Measurements from ENCODE around the gene CPED1.
A peak's percentile ranks its signal among the peaks of the same experiment; 100 is the strongest.

CPED1 gene

GRCh38 chr7:121300685-121301420, 312.3 kb downstream of the CPED1 start:
- Histone ChIP-seq H3K9me3 (ENCODE audit: control insufficient read depth in 2 of 2, low read length in 2 of 2) (no peaks in the 10 kb centered on the region), H3K9ac (ENCODE audit: low read depth in 1 of 2, low read length in 2 of 2) (no peak overlapping the region), H3K27ac (ENCODE audit: low read depth in 2 of 2, low read length in 2 of 2) (no peak overlapping the region), H3K36me3 (ENCODE audit: control insufficient read depth in 2 of 2, insufficient read depth in 2 of 2, low read length in 2 of 2) (no peaks in the 10 kb centered on the region), H3K4me1 (ENCODE audit: control insufficient read depth in 2 of 2, insufficient read depth in 2 of 2, low read length in 2 of 2) (no peaks in the 10 kb centered on the region), H3K27me3 (ENCODE audit: control insufficient read depth in 2 of 2, insufficient read depth in 2 of 2, low read length in 2 of 2) (no peaks in the 10 kb centered on the region), H3K4me3 (ENCODE audit: low read length in 2 of 2) (no peak overlapping the region)

GRCh38 chr7:121301446-121302213, 313.1 kb downstream of the CPED1 start:
- Histone ChIP-seq H3K4me1 (ENCODE audit: control insufficient read depth in 2 of 2, insufficient read depth in 2 of 2, low read length in 2 of 2) (no peaks in the 10 kb centered on the region), H3K27ac (ENCODE audit: low read depth in 2 of 2, low read length in 2 of 2) (no peak overlapping the region), H3K36me3 (ENCODE audit: control insufficient read depth in 2 of 2, insufficient read depth in 2 of 2, low read length in 2 of 2) (no peaks in the 10 kb centered on the region), H3K27me3 (ENCODE audit: control insufficient read depth in 2 of 2, insufficient read depth in 2 of 2, low read length in 2 of 2) (no peaks in the 10 kb centered on the region), H3K9me3 (ENCODE audit: control insufficient read depth in 2 of 2, low read length in 2 of 2) (no peaks in the 10 kb centered on the region), H3K9ac (ENCODE audit: low read depth in 1 of 2, low read length in 2 of 2) (no peak overlapping the region), H3K4me3 (ENCODE audit: low read length in 2 of 2) (no peak overlapping the region)

GRCh38 chr7:121302214-121302745, 313.8 kb downstream of the CPED1 start:
- Histone ChIP-seq H3K4me3 (ENCODE audit: low read length in 2 of 2) (no peak overlapping the region), H3K27me3 (ENCODE audit: control insufficient read depth in 2 of 2, insufficient read depth in 2 of 2, low read length in 2 of 2) (no peaks in the 10 kb centered on the region), H3K4me1 (ENCODE audit: control insufficient read depth in 2 of 2, insufficient read depth in 2 of 2, low read length in 2 of 2) (no peaks in the 10 kb centered on the region), H3K9ac (ENCODE audit: low read depth in 1 of 2, low read length in 2 of 2) (no peak overlapping the region), H3K9me3 (ENCODE audit: control insufficient read depth in 2 of 2, low read length in 2 of 2) (no peaks in the 10 kb centered on the region), H3K27ac (ENCODE audit: low read depth in 2 of 2, low read length in 2 of 2) (no peak overlapping the region), H3K36me3 (ENCODE audit: control insufficient read depth in 2 of 2, insufficient read depth in 2 of 2, low read length in 2 of 2) (no peaks in the 10 kb centered on the region)

- Histone ChIP-seq H3K4me1 (ENCODE audit: control insufficient read depth in 2 of 2, insufficient read depth in 2 of 2, low read length in 2 of 2) (no peaks in the 10 kb centered on the region), H3K27me3 (ENCODE audit: control insufficient read depth in 2 of 2, insufficient read depth in 2 of 2, low read length in 2 of 2) (no peaks in the 10 kb centered on the region), H3K9me3 (ENCODE audit: control insufficient read depth in 2 of 2, low read length in 2 of 2) (no peaks in the 10 kb centered on the region), H3K27ac (ENCODE audit: low read depth in 2 of 2, low read length in 2 of 2) (no peak overlapping the region), H3K9ac (ENCODE audit: low read depth in 1 of 2, low read length in 2 of 2) (no peak overlapping the region), H3K4me3 (ENCODE audit: low read length in 2 of 2) (no peak overlapping the region), H3K36me3 (ENCODE audit: control insufficient read depth in 2 of 2, insufficient read depth in 2 of 2, low read length in 2 of 2) (no peaks in the 10 kb centered on the region)
Measured at GRCh38 chr7:121303422-121304101, 315.1 kb downstream of the CPED1 start.

GRCh38 chr7:121304102-121304658, 315.7 kb downstream of the CPED1 start:
- Histone ChIP-seq H3K9ac (ENCODE audit: low read depth in 1 of 2, low read length in 2 of 2) (no peak overlapping the region), H3K9me3 (ENCODE audit: control insufficient read depth in 2 of 2, low read length in 2 of 2) (no peaks in the 10 kb centered on the region), H3K36me3 (ENCODE audit: control insufficient read depth in 2 of 2, insufficient read depth in 2 of 2, low read length in 2 of 2) (no peaks in the 10 kb centered on the region), H3K27me3 (ENCODE audit: control insufficient read depth in 2 of 2, insufficient read depth in 2 of 2, low read length in 2 of 2) (no peaks in the 10 kb centered on the region), H3K4me1 (ENCODE audit: control insufficient read depth in 2 of 2, insufficient read depth in 2 of 2, low read length in 2 of 2) (no peaks in the 10 kb centered on the region), H3K27ac (ENCODE audit: low read depth in 2 of 2, low read length in 2 of 2) (no peak overlapping the region), H3K4me3 (ENCODE audit: low read length in 2 of 2) (no peak overlapping the region)

- Histone ChIP-seq H3K27ac (ENCODE audit: low read depth in 2 of 2, low read length in 2 of 2) (no peak overlapping the region), H3K27me3 (ENCODE audit: control insufficient read depth in 2 of 2, insufficient read depth in 2 of 2, low read length in 2 of 2) (no peaks in the 10 kb centered on the region), H3K36me3 (ENCODE audit: control insufficient read depth in 2 of 2, insufficient read depth in 2 of 2, low read length in 2 of 2) (no peaks in the 10 kb centered on the region), H3K9me3 (ENCODE audit: control insufficient read depth in 2 of 2, low read length in 2 of 2) (no peaks in the 10 kb centered on the region), H3K9ac (ENCODE audit: low read depth in 1 of 2, low read length in 2 of 2) (no peak overlapping the region), H3K4me3 (ENCODE audit: low read length in 2 of 2) (no peak overlapping the region), H3K4me1 (ENCODE audit: control insufficient read depth in 2 of 2, insufficient read depth in 2 of 2, low read length in 2 of 2) (no peaks in the 10 kb centered on the region)
Measured at GRCh38 chr7:121305109-121305508, 316.6 kb downstream of the CPED1 start.

- Histone ChIP-seq H3K36me3 (ENCODE audit: control insufficient read depth in 2 of 2, insufficient read depth in 2 of 2, low read length in 2 of 2) (no peaks in the 10 kb centered on the region), H3K27me3 (ENCODE audit: control insufficient read depth in 2 of 2, insufficient read depth in 2 of 2, low read length in 2 of 2) (no peaks in the 10 kb centered on the region), H3K4me1 (ENCODE audit: control insufficient read depth in 2 of 2, insufficient read depth in 2 of 2, low read length in 2 of 2) (no peaks in the 10 kb centered on the region), H3K9me3 (ENCODE audit: control insufficient read depth in 2 of 2, low read length in 2 of 2) (no peaks in the 10 kb centered on the region), H3K9ac (ENCODE audit: low read depth in 1 of 2, low read length in 2 of 2) (no peak overlapping the region), H3K27ac (ENCODE audit: low read depth in 2 of 2, low read length in 2 of 2) (no peak overlapping the region), H3K4me3 (ENCODE audit: low read length in 2 of 2) (no peak overlapping the region)
Measured at GRCh38 chr7:121306565-121306964, 318.1 kb downstream of the CPED1 start.

GRCh38 chr7:121307021-121307574, 318.6 kb downstream of the CPED1 start:
- Histone ChIP-seq H3K27ac (ENCODE audit: low read depth in 2 of 2, low read length in 2 of 2) (no peak overlapping the region), H3K4me3 (ENCODE audit: low read length in 2 of 2) (no peak overlapping the region), H3K27me3 (ENCODE audit: control insufficient read depth in 2 of 2, insufficient read depth in 2 of 2, low read length in 2 of 2) (no peaks in the 10 kb centered on the region), H3K4me1 (ENCODE audit: control insufficient read depth in 2 of 2, insufficient read depth in 2 of 2, low read length in 2 of 2) (no peaks in the 10 kb centered on the region), H3K36me3 (ENCODE audit: control insufficient read depth in 2 of 2, insufficient read depth in 2 of 2, low read length in 2 of 2) (no peaks in the 10 kb centered on the region), H3K9ac (ENCODE audit: low read depth in 1 of 2, low read length in 2 of 2) (no peak overlapping the region), H3K9me3 (ENCODE audit: control insufficient read depth in 2 of 2, low read length in 2 of 2) (no peaks in the 10 kb centered on the region)

- Histone ChIP-seq H3K4me3 (ENCODE audit: low read length in 2 of 2) (peak overlapping the region; percentile 6 to 39), H3K4me1 (ENCODE audit: control insufficient read depth in 2 of 2, insufficient read depth in 2 of 2, low read length in 2 of 2) (peaks cover 5 to 6% of the 10 kb centered on the region in 2 donors), H3K27ac (ENCODE audit: low read depth in 2 of 2, low read length in 2 of 2) (peak overlapping the region; percentile 49), H3K36me3 (ENCODE audit: control insufficient read depth in 2 of 2, insufficient read depth in 2 of 2, low read length in 2 of 2) (no peaks in the 10 kb centered on the region), H3K9ac (ENCODE audit: low read depth in 1 of 2, low read length in 2 of 2) (no peak overlapping the region), H3K9me3 (ENCODE audit: control insufficient read depth in 2 of 2, low read length in 2 of 2) (no peaks in the 10 kb centered on the region), H3K27me3 (ENCODE audit: control insufficient read depth in 2 of 2, insufficient read depth in 2 of 2, low read length in 2 of 2) (no peaks in the 10 kb centered on the region)
Measured at GRCh38 chr7:121313220-121313792, 324.8 kb downstream of the CPED1 start.
